ENCODE measurements around the gene C14orf132. TPM values are rescaled to one million over a fixed set of nuclear protein-coding genes. Genes with fewer than 3 reads are reported as not detected.

C14orf132 gene
- total RNA-seq, 4 donors from 2014 or later: 7.8 to 16.9 (median 15.0) TPM

DNA sequence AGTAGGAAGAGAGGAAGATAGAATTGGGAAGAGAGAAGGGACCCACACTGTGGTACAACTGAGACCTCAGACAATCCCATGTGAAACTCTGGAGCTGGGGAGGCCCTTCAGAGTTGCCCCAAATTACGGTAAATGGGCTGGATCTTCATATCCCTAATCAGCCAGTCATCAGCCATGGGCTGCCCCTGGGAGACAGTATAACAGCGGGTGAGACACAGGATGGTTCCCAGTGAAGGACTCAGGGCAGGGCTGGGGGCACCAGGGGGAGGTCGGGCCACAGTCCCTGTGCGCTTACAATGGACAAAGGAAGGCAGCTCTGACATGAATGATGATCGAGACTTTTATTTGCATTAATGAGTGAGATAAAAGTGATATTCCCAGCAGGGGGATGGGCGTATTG lies 91.2 kb downstream of the C14orf132 start:
- H3K4me3 ChIP-seq: no peak overlapping the region
- H3K36me3 ChIP-seq: no peaks in the 10 kb centered on the region
- DNase-seq (ENCODE audit: low spot score in 2 of 2): no peak
- no peak overlapping the region for H3K27ac ChIP-seq
- H3K9me3 ChIP-seq: no peaks in the 10 kb centered on the region
- H3K27me3 ChIP-seq: no peaks in the 10 kb centered on the region
- WGBS, 2 donors: 71 to 78% methylated on average over 6 of the region's 6 CpGs
- TF ChIP-seq EP300 (IDR thresholded peaks at IDR 0.05) (no peak), POLR2A (IDR thresholded peaks at IDR 0.05) (no peak)
- TF ChIP-seq, protein P1, sequence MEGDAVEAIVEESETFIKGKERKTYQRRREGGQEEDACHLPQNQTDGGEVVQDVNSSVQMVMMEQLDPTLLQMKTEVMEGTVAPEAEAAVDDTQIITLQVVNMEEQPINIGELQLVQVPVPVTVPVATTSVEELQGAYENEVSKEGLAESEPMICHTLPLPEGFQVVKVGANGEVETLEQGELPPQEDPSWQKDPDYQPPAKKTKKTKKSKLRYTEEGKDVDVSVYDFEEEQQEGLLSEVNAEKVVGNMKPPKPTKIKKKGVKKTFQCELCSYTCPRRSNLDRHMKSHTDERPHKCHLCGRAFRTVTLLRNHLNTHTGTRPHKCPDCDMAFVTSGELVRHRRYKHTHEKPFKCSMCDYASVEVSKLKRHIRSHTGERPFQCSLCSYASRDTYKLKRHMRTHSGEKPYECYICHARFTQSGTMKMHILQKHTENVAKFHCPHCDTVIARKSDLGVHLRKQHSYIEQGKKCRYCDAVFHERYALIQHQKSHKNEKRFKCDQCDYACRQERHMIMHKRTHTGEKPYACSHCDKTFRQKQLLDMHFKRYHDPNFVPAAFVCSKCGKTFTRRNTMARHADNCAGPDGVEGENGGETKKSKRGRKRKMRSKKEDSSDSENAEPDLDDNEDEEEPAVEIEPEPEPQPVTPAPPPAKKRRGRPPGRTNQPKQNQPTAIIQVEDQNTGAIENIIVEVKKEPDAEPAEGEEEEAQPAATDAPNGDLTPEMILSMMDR (IDR thresholded peaks at IDR 0.05): no peak
- H3K4me1 ChIP-seq: peaks cover 0 to 4% (median 0%) of the 10 kb centered on the region in 4 donors

DNA sequence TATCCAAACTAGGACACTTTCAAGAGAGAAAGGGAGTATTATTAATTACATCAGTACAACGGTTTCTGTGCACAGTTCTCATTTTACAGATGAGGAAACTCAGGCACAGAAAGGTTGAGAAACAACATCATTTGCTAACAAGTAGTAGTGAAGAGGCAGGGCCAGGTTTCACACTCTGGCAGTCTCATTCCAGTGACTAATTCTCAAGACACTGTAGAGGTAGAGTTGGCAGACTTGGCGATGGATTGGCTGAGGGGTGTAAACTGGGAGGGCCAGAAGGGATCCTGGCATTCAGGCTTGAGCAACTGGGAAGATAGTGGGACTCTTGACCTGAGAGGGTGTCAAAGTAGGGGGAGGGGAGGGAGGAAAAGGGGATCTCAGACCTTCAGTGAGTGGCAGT lies 91.7 kb downstream of the C14orf132 start:
- WGBS, 2 donors: 66 to 67% methylated on average over 2 of the region's 2 CpGs
- H3K4me3 ChIP-seq: no peak overlapping the region
- no peaks in the 10 kb centered on the region for H3K27me3 ChIP-seq
- TF ChIP-seq POLR2A (IDR thresholded peaks at IDR 0.05): no peak
- H3K27ac ChIP-seq: no peak overlapping the region
- no peaks in the 10 kb centered on the region for H3K36me3 ChIP-seq
- H3K9me3 ChIP-seq: no peaks in the 10 kb centered on the region
- DNase-seq (ENCODE audit: low spot score in 2 of 2): no peak
- H3K4me1 ChIP-seq: peaks cover 0 to 4% (median 0%) of the 10 kb centered on the region in 4 donors

DNA sequence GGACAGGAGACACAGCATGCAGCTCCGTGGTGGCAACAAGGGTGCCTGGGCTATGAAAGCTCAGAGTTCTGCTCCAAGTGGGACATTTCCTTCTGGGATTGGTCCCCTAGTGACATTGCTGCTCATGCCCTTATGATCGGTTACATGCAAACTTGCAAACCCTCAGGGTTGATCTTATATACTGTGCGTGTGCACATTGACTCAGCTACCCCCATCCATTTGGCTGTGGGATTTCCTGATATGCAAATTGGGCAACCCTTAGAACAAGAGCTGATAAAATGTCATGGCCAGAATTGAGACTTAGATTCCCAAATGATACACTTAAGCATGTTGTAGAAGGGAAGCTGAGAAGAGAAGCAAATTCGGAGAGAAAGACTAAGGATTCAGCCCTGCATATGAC lies 92.7 kb downstream of the C14orf132 start:
- 69 to 83% methylated on average over 4 of the region's 4 CpGs for WGBS, 2 donors
- no peak for TF ChIP-seq POLR2A (IDR thresholded peaks at IDR 0.05)
- no peak for TF ChIP-seq EP300 (IDR thresholded peaks at IDR 0.05)
- TF ChIP-seq, protein P1 (IDR thresholded peaks at IDR 0.05): no peak
- H3K9me3 ChIP-seq: no peaks in the 10 kb centered on the region

DNA sequence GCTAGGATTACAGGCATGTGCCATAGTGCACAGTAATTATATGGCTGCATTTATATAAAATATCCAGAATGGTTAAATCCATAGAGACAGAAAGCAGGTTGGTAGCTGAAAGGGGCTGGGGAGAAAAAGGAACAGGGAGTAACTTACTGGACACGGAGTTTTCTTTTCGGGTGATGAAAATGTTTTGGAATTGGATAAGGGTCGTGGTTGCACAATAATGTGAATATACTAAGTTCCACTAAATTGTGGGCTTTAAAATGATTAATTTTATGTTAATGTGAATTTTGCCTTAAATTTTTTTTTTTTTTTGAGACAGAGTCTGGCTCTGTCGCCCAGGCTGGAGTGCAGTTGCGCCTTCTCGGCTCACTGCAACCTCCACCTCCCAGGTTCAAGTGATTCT lies 95.3 kb downstream of the C14orf132 start:
- Histone ChIP-seq H3K27me3 (no peaks in the 10 kb centered on the region), H3K4me3 (no peak overlapping the region), H3K9me3 (peaks cover 0 to 22% (median 3%) of the 10 kb centered on the region in 4 donors), H3K4me1 (no peaks in the 10 kb centered on the region), H3K36me3 (no peaks in the 10 kb centered on the region), H3K27ac (no peak overlapping the region)
- WGBS, 2 donors: 83 to 87% methylated on average over 6 of the region's 6 CpGs
- DNase-seq (ENCODE audit: low spot score in 2 of 2): no peak
- no peak for TF ChIP-seq POLR2A (IDR thresholded peaks at IDR 0.05)
- TF ChIP-seq, protein P1 (IDR thresholded peaks at IDR 0.05): no peak
- no peak for TF ChIP-seq EP300 (IDR thresholded peaks at IDR 0.05)

More for the DNA sequence above, 92.7 kb downstream of the C14orf132 start:
- Histone ChIP-seq H3K27me3 (no peaks in the 10 kb centered on the region), H3K4me3 (no peak overlapping the region), H3K4me1 (peaks cover 0 to 3% (median 0%) of the 10 kb centered on the region in 4 donors), H3K27ac (no peak overlapping the region), H3K36me3 (no peaks in the 10 kb centered on the region)
- DNase-seq (ENCODE audit: low spot score in 2 of 2): no peak

DNA sequence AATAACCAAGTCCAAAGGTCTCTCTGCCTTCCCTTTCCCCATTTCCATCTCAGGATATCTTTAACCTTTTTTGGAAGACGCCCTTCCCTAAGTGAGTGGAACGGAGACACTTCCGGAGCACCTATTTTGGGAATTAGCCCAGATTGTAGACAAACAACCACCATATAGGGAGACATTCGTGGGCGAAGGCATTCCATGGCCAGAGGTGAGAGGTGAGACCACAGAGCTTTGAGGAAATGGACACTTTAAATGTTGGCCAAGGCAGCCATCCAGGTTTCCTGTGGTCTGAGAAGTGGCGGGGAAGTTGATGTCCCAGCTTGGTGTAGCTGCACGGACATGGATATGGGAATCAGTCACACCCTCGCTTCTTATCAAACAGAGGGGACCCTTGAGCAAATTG lies 96.1 kb downstream of the C14orf132 start:
- TF ChIP-seq POLR2A (IDR thresholded peaks at IDR 0.05): no peak
- TF ChIP-seq EP300 (IDR thresholded peaks at IDR 0.05): peak in 1 of 2 donors; percentile 69
- Histone ChIP-seq H3K4me3 (no peak overlapping the region), H3K9me3 (peaks cover 0 to 22% (median 3%) of the 10 kb centered on the region in 4 donors), H3K27ac (peak overlapping the region in 1 of 4 donors; percentile 5), H3K36me3 (no peaks in the 10 kb centered on the region), H3K4me1 (no peaks in the 10 kb centered on the region), H3K27me3 (no peaks in the 10 kb centered on the region)
- no peak for DNase-seq (ENCODE audit: low spot score in 2 of 2)
- 59 to 72% methylated on average over 8 of the region's 8 CpGs for WGBS, 2 donors

DNA sequence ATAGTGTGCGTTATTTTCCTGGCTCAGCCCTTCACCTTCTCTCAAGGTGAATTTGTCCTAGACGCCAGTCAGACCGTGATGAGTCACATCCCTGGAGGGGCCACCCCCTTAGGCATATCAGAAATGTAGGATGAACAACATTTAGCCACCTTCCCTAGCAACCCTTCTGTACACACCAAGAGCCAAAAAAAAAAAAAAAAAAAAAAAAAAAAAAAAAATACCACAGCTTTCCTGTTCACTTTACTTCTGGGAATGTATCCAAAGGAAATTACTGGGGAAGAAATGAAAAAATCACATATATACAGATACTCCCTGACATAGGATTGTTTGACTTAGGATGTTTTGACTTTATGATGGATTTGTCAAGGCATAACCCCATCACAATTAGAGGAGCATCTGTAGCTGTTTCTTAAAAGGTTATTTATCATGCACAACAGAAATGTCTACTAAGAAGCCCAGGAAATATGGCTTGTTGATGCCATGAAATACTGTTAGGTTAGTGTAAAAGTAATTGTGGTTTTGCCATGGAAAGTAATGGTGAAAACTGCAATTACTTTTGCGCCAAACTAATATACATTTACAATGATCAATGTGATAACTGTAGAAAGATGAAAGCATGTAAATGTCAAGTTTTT lies 97.3 kb downstream of the C14orf132 start:
- Histone ChIP-seq H3K9me3 (peaks cover 0 to 22% (median 3%) of the 10 kb centered on the region in 4 donors), H3K27me3 (no peaks in the 10 kb centered on the region), H3K27ac (peak overlapping the region in 1 of 4 donors; percentile 5), H3K4me3 (no peak overlapping the region), H3K4me1 (no peaks in the 10 kb centered on the region), H3K36me3 (no peaks in the 10 kb centered on the region)
- DNase-seq (ENCODE audit: low spot score in 2 of 2): no peak
- WGBS, 2 donors: 32 to 46% methylated on average over 4 of the region's 4 CpGs
- TF ChIP-seq EP300 (IDR thresholded peaks at IDR 0.05): no peak
- no peak for TF ChIP-seq POLR2A (IDR thresholded peaks at IDR 0.05)
- TF ChIP-seq, protein P1 (IDR thresholded peaks at IDR 0.05): no peak
